ENCODE results near the gene EPHA6.

DNA sequence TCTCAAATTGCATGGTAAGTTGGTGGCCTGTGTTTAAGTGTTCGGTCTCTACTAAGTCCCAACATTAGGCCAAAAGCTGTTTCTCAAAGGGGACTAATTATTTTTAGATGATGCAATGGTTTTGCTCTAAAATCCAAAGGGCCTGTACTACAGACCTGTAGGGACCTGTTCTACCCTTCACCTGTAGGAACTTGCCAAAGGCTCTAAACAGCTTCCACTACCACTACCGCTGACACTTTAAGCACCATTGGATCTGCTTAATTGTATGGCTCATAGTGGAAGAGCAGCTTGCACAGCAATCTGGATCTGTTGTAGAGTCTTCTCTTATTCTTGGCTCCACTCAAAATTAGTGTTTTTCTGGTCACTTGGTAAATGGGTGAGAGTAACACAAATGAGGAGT lies 346.8 kb downstream of the EPHA6 start:
- TF ChIP-seq SUZ12 (IDR thresholded peaks at IDR 0.05): no peak
- TF ChIP-seq SP1 (IDR thresholded peaks at IDR 0.05): no peak
- no peak for TF ChIP-seq BHLHE40 (IDR thresholded peaks at IDR 0.05; ENCODE audit: borderline replicate concordance)
- TF ChIP-seq ZNF384 (IDR thresholded peaks at IDR 0.05): no peak
- no peak for TF ChIP-seq NFRKB (IDR thresholded peaks at IDR 0.05)
- TF ChIP-seq, protein P1, sequence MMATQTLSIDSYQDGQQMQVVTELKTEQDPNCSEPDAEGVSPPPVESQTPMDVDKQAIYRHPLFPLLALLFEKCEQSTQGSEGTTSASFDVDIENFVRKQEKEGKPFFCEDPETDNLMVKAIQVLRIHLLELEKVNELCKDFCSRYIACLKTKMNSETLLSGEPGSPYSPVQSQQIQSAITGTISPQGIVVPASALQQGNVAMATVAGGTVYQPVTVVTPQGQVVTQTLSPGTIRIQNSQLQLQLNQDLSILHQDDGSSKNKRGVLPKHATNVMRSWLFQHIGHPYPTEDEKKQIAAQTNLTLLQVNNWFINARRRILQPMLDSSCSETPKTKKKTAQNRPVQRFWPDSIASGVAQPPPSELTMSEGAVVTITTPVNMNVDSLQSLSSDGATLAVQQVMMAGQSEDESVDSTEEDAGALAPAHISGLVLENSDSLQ (IDR thresholded peaks at IDR 0.05): no peak
- no peak for TF ChIP-seq ELF4 (IDR thresholded peaks at IDR 0.05)
- no peak for TF ChIP-seq TARDBP (IDR thresholded peaks at IDR 0.05)

All from HEK293T (cell line).